Cardiac fibroblast (primary cell): ENCODE measurements around the gene KCNAB1.

Experiments used
- DNase-seq, 2 donors: peaks; one replicate each; pipeline versions ENCODE4 v3.0.0 to v3.0.0-alpha.2; 2010; ENCODE audit warnings: low read depth in 2 of 2
- H3K4me3 ChIP-seq, 2 donors: replicated peaks in 1 of 2; 1 replicate in 1 of 2; 2 replicates in 1 of 2; pipeline ENCODE4 v1.5.1; 2011; ENCODE audit warnings: low read depth in 2 of 2, low read length in 2 of 2, mild to moderate bottlenecking in 2 of 2, moderate library complexity in 1 of 2
- CTCF ChIP-seq: IDR thresholded peaks from one replicate; pipeline ENCODE4 v1.5.1; 2011; ENCODE audit warnings: low read depth, mild to moderate bottlenecking, low read length, inconsistent platforms

Gene KCNAB1

DNA sequence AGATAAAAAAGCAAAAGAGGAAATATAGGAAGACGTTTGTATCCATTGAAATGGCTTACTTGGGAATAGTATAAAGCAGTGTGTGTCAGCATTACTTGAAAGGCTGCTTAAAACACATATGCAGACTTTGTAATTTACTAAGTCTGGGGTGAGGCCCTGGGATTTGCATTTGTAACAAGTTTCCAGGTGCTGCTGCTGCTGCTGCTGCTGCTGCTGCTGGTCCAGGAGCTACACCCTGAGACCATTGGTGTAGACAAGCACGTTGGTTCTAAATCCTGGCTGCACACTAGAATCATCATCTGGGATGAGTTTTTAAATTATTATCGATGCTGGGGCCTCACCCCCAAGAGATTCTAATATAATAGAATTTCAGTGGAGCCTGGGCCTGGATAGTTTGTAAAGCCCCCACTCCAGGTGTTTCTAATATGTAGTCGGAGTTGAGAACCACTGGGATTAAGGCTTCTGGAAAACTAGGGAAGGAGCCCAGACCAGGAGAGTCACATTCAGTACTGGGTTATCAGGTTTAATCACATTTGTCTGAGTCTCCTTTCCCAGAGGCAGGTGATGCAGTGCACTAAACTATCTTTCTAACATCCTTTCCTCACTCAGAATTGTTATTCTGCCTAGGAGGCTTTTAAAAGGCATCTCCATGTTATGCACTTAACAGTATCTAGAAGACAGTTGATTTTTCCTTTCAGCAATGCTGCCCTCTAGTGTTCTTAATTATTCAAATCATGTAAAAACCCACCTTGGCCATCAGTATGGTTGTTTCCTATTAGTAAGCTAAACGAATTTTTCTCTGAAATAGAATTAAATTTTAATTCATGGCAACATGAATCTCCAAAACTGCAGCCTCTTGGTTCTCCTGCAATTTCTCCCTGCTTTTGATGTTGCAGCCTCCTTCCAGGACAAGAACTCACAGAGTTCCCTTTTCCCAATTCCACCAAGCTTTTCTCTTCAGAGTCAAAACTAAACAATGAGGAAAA is 389.1 kb downstream of the KCNAB1 start:
- no peak overlapping the region for H3K4me3 ChIP-seq

GRCh38 chr3:156511987-156512677 is 391.8 kb downstream of the KCNAB1 start:
- TF ChIP-seq CTCF: no peak
- H3K4me3 ChIP-seq: no peak overlapping the region
- no peak for DNase-seq

More for the DNA sequence above, 389.1 kb downstream of the KCNAB1 start:
- peak; percentile 47 for TF ChIP-seq CTCF
- DNase-seq: peak; percentile 77 to 81

DNA sequence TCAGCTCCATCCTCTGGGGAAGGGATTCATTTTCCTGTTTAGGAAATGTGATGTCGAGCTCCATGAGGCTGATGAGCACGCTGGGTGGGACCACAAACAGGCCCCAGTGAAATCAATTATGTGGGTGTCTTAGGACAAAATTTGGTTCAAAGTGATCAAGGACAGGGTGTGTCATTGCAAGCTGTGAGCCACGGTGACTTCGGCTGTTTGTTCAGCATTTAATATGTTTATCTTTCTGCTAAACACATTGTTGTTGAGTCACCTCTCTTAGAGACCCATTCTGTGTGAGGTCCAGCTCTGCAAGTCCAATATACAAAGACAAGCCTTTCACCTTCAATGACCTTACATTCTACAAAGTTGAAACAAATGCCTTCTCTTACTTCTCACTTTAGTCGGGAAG is 393.2 kb downstream of the KCNAB1 start:
- TF ChIP-seq CTCF: no peak
- no peak overlapping the region for H3K4me3 ChIP-seq
- peak in 1 of 2 donors; percentile 27 for DNase-seq

DNA sequence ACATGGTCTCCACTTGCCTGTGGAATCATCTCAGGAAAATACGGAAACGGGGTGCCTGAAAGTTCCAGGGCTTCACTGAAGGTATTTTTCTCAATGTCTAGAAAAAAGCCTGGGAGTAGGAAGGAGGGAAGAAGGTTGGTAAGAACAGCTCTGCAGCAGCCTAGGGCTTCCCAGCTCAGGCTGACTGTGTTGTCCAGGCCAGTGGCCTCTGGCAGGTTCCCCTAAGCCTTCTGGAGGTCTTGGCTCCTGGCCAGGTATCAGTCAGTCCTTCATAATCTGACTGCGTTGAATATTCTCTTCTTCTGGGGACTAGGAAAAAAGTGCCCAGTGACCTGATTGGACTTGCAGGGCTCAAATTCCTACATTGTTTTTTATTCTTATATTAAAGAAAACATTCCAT is 395.9 kb downstream of the KCNAB1 start:
- peak; percentile 23 to 29 for DNase-seq
- no peak for TF ChIP-seq CTCF
- no peak overlapping the region for H3K4me3 ChIP-seq

DNA sequence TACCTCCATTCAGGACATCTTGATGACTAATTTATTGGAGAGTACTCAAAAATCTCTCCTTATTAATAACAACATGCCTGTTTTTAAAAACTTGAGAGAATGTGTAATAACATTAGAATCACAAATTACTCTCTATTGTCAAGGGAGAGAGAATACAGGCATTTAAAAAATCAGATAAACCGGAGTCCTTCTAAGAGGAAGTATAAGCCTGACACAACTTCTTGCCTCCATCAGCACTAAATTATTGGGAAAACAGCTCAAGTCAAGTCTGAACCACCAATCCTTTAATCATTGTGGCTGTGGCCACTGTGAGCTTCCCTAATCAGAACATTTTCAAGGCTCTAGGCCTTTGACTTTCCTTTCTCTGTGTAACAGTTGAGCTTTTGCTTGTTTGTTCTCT is 396.6 kb downstream of the KCNAB1 start:
- no peak overlapping the region for H3K4me3 ChIP-seq
- TF ChIP-seq CTCF: no peak
- no peak for DNase-seq

- no peak for TF ChIP-seq CTCF
- H3K4me3 ChIP-seq: no peak overlapping the region
- peak; percentile 20 to 79 for DNase-seq
These were observed 398.3 kb downstream of the KCNAB1 start for GRCh38 chr3:156518726-156519125.
